GM12865 (cell line): ENCODE results near the gene CPSF7.

Source experiments
- DNase-seq: peaks from one replicate; pipeline ENCODE4 v3.0.0; 2010; ENCODE audit warnings: low read depth
- H3K4me3 ChIP-seq: 2 replicates; pipeline ENCODE4 v1.5.1; 2011; ENCODE audit warnings: mild to moderate bottlenecking, low read depth, low read length, control low read depth
- CTCF ChIP-seq: IDR thresholded peaks from 2 replicates; pipeline ENCODE4 v1.5.1; 2011; ENCODE audit warnings: low read length, control low read depth, low read depth, inconsistent platforms; ENCODE audit not compliant: insufficient read depth; ENCODE audit errors: missing control alignments

Gene CPSF7

GRCh38 chr11:61377461-61378160, 52.2 kb downstream of the CPSF7 start:
- TF ChIP-seq CTCF: no peak
- no peak for DNase-seq

GRCh38 chr11:61375761-61376108, 54.0 kb downstream of the CPSF7 start:
- TF ChIP-seq CTCF: no peak
- no peak overlapping the region for H3K4me3 ChIP-seq
- DNase-seq: no peak

More at GRCh38 chr11:61377461-61378160, 52.2 kb downstream of the CPSF7 start:
- H3K4me3 ChIP-seq: no peak overlapping the region

- DNase-seq: no peak
- H3K4me3 ChIP-seq: no peak overlapping the region
- no peak for TF ChIP-seq CTCF
Observed at GRCh38 chr11:61372659-61373420, 56.9 kb downstream of the CPSF7 start.

- no peak for DNase-seq
- no peak for TF ChIP-seq CTCF
- no peak overlapping the region for H3K4me3 ChIP-seq
Observed at GRCh38 chr11:61370349-61371005, 59.3 kb downstream of the CPSF7 start.

GRCh38 chr11:61369372-61370348, 60.1 kb downstream of the CPSF7 start:
- TF ChIP-seq CTCF: no peak
- H3K4me3 ChIP-seq: no peak overlapping the region
- DNase-seq: peak; percentile 74

- H3K4me3 ChIP-seq: no peak overlapping the region
- DNase-seq: no peak
- no peak for TF ChIP-seq CTCF
Observed at GRCh38 chr11:61368646-61369045, 61.1 kb downstream of the CPSF7 start.
